ENCODE measurements around the gene CRX. TPM values are rescaled to one million over a fixed set of nuclear protein-coding genes. Genes with fewer than 3 reads are reported as not detected.

The CRX gene
- total RNA-seq, 5 donors from 2014 or later (not counting 1 experiment from before 2014, with no cell fraction given), result not detected

- H3K27me3 Mint-ChIP-seq, result peaks cover 31 to 33% of the 10 kb centered on the region in 2 donors
- H3K27ac Mint-ChIP-seq, result no peak overlapping the region
- ChIA-PET POLR2A (interaction anchor here in 1 of 2 donors (0.6 kb wide), 1 partner anchor 11 kb away, joined by 3 read pairs; no protein-coding TSS in a partner anchor), CTCF (no interaction called here)
- peaks cover 0 to 4% (median 0%) of the 10 kb centered on the region in 3 donors for H3K4me1 Mint-ChIP-seq
- Histone ChIP-seq H3K27ac (ENCODE audit: low read length) (no peak overlapping the region), H3K9me3 (no peaks in the 10 kb centered on the region), H3K4me1 (ENCODE audit: control insufficient read depth in 1 of 2, extremely low read depth in 1 of 2, insufficient read depth in 2 of 2, low read length in 2 of 2) (no peaks in the 10 kb centered on the region), H3K4me3 (ENCODE audit: control insufficient read depth in 1 of 2, extremely low read depth in 1 of 2, low read length in 1 of 2) (no peak overlapping the region), H3K36me3 (ENCODE audit: control insufficient read depth in 2 of 2, extremely low read depth in 1 of 2, insufficient read depth in 1 of 2, low read length in 1 of 2) (no peaks in the 10 kb centered on the region), H3K27me3 (replicated peaks in 1 of 2; ENCODE audit: control insufficient read depth in 2 of 2, extremely low read depth in 1 of 2, insufficient read depth in 2 of 2, low read length in 1 of 2) (peaks cover 3 to 45% of the 10 kb centered on the region in 2 experiments)
- WGBS (ENCODE audit: insufficient coverage), result 70% methylated on average over 2 of the region's 6 CpGs
- no peak for ATAC-seq (replicated peaks in 1 of 4)
- H3K4me3 Mint-ChIP-seq, result no peak overlapping the region
- no peaks in the 10 kb centered on the region for H3K36me3 Mint-ChIP-seq
- peaks cover 0 to 7% (median 0%) of the 10 kb centered on the region in 3 donors for H3K9me3 Mint-ChIP-seq
- no peak for DNase-seq
Measured at GRCh38 chr19:47824396-47824795, 2.7 kb downstream of the CRX start.

- Mint-ChIP-seq H3K27ac (no peak overlapping the region), H3K36me3 (no peaks in the 10 kb centered on the region), H3K27me3 (peaks cover 12 to 16% of the 10 kb centered on the region in 2 donors), H3K9me3 (peaks cover 0 to 7% (median 0%) of the 10 kb centered on the region in 3 donors), H3K4me1 (no peaks in the 10 kb centered on the region), H3K4me3 (no peak overlapping the region)
- no peak overlapping the region for H3K4me3 ChIP-seq (ENCODE audit: control insufficient read depth in 1 of 2, extremely low read depth in 1 of 2, low read length in 1 of 2)
- CTCF ChIA-PET, result interaction anchor here in 1 of 2 donors (0.9 kb wide), 1 partner anchor 42 kb away, joined by 3 read pairs; no protein-coding TSS in a partner anchor
- 91% methylated on average over 3 of the region's 6 CpGs for WGBS (ENCODE audit: insufficient coverage)
- ATAC-seq (replicated peaks in 1 of 4) (no peak), DNase-seq (no peak)
- no peaks in the 10 kb centered on the region for H3K4me1 ChIP-seq (ENCODE audit: control insufficient read depth in 1 of 2, extremely low read depth in 1 of 2, insufficient read depth in 2 of 2, low read length in 2 of 2)
- POLR2A ChIA-PET, result no interaction called here
- no peaks in the 10 kb centered on the region for H3K9me3 ChIP-seq
- no peaks in the 10 kb centered on the region for H3K36me3 ChIP-seq (ENCODE audit: control insufficient read depth in 2 of 2, extremely low read depth in 1 of 2, insufficient read depth in 1 of 2, low read length in 1 of 2)
- H3K27ac ChIP-seq (ENCODE audit: low read length), result no peak overlapping the region
- peaks cover 0 to 25% of the 10 kb centered on the region in 2 experiments for H3K27me3 ChIP-seq (replicated peaks in 1 of 2; ENCODE audit: control insufficient read depth in 2 of 2, extremely low read depth in 1 of 2, insufficient read depth in 2 of 2, low read length in 1 of 2)
Measured at GRCh38 chr19:47826800-47827199, 5.1 kb downstream of the CRX start.

- no peak for ATAC-seq (replicated peaks in 1 of 4)
- no peak for DNase-seq
- Mint-ChIP-seq H3K27ac (no peak overlapping the region), H3K4me3 (no peak overlapping the region), H3K27me3 (peaks cover 5 to 6% of the 10 kb centered on the region in 2 donors), H3K9me3 (no peaks in the 10 kb centered on the region), H3K4me1 (no peaks in the 10 kb centered on the region), H3K36me3 (no peaks in the 10 kb centered on the region)
- Histone ChIP-seq H3K27me3 (replicated peaks in 1 of 2; ENCODE audit: control insufficient read depth in 2 of 2, extremely low read depth in 1 of 2, insufficient read depth in 2 of 2, low read length in 1 of 2) (peaks cover 0 to 18% of the 10 kb centered on the region in 2 experiments), H3K36me3 (ENCODE audit: control insufficient read depth in 2 of 2, extremely low read depth in 1 of 2, insufficient read depth in 1 of 2, low read length in 1 of 2) (no peaks in the 10 kb centered on the region), H3K4me1 (ENCODE audit: control insufficient read depth in 1 of 2, extremely low read depth in 1 of 2, insufficient read depth in 2 of 2, low read length in 2 of 2) (no peaks in the 10 kb centered on the region), H3K27ac (ENCODE audit: low read length) (no peak overlapping the region), H3K4me3 (ENCODE audit: control insufficient read depth in 1 of 2, extremely low read depth in 1 of 2, low read length in 1 of 2) (no peak overlapping the region), H3K9me3 (no peaks in the 10 kb centered on the region)
- WGBS (ENCODE audit: insufficient coverage), result 100% methylated on average over 1 of the region's 4 CpGs
- POLR2A ChIA-PET, result no interaction called here
- CTCF ChIA-PET, result no interaction called here
Measured at GRCh38 chr19:47832723-47833122, 11.0 kb downstream of the CRX start.

- no peaks in the 10 kb centered on the region for H3K4me1 ChIP-seq (ENCODE audit: control insufficient read depth in 1 of 2, extremely low read depth in 1 of 2, insufficient read depth in 2 of 2, low read length in 2 of 2)
- H3K9me3 Mint-ChIP-seq, result no peaks in the 10 kb centered on the region
- no peak for ATAC-seq (replicated peaks in 1 of 4)
- POLR2A ChIA-PET, result no interaction called here
- H3K4me1 Mint-ChIP-seq, result no peaks in the 10 kb centered on the region
- peaks cover 0 to 2% of the 10 kb centered on the region in 2 donors for H3K27me3 Mint-ChIP-seq
- no peak overlapping the region for H3K4me3 ChIP-seq (ENCODE audit: control insufficient read depth in 1 of 2, extremely low read depth in 1 of 2, low read length in 1 of 2)
- no peak overlapping the region for H3K27ac ChIP-seq (ENCODE audit: low read length)
- CTCF ChIA-PET, result no interaction called here
- H3K27me3 ChIP-seq (replicated peaks in 1 of 2; ENCODE audit: control insufficient read depth in 2 of 2, extremely low read depth in 1 of 2, insufficient read depth in 2 of 2, low read length in 1 of 2), result peaks cover 0 to 28% of the 10 kb centered on the region in 2 experiments
- WGBS (ENCODE audit: insufficient coverage), result 74% methylated on average over 7 of the region's 8 CpGs
- no peaks in the 10 kb centered on the region for H3K9me3 ChIP-seq
- no peak for DNase-seq
- H3K4me3 Mint-ChIP-seq, result no peak overlapping the region
- no peaks in the 10 kb centered on the region for H3K36me3 Mint-ChIP-seq
- no peak overlapping the region for H3K27ac Mint-ChIP-seq
- H3K36me3 ChIP-seq (ENCODE audit: control insufficient read depth in 2 of 2, extremely low read depth in 1 of 2, insufficient read depth in 1 of 2, low read length in 1 of 2), result no peaks in the 10 kb centered on the region
Measured at GRCh38 chr19:47836038-47836437, 14.3 kb downstream of the CRX start.

- Histone ChIP-seq H3K27me3 (replicated peaks in 1 of 2; ENCODE audit: control insufficient read depth in 2 of 2, extremely low read depth in 1 of 2, insufficient read depth in 2 of 2, low read length in 1 of 2) (peaks cover 0 to 35% of the 10 kb centered on the region in 2 experiments), H3K27ac (ENCODE audit: low read length) (no peak overlapping the region), H3K9me3 (no peaks in the 10 kb centered on the region), H3K36me3 (ENCODE audit: control insufficient read depth in 2 of 2, extremely low read depth in 1 of 2, insufficient read depth in 1 of 2, low read length in 1 of 2) (no peaks in the 10 kb centered on the region), H3K4me3 (ENCODE audit: control insufficient read depth in 1 of 2, extremely low read depth in 1 of 2, low read length in 1 of 2) (no peak overlapping the region), H3K4me1 (ENCODE audit: control insufficient read depth in 1 of 2, extremely low read depth in 1 of 2, insufficient read depth in 2 of 2, low read length in 2 of 2) (no peaks in the 10 kb centered on the region)
- Mint-ChIP-seq H3K36me3 (no peaks in the 10 kb centered on the region), H3K27ac (no peak overlapping the region), H3K27me3 (peaks cover 20 to 28% of the 10 kb centered on the region in 2 donors), H3K4me3 (no peak overlapping the region), H3K9me3 (no peaks in the 10 kb centered on the region), H3K4me1 (no peaks in the 10 kb centered on the region)
- ATAC-seq (replicated peaks in 1 of 4) (no peak), DNase-seq (no peak)
- ChIA-PET CTCF (no interaction called here), POLR2A (no interaction called here)
- 85% methylated on average over 13 of the region's 16 CpGs for WGBS (ENCODE audit: insufficient coverage)
Measured at GRCh38 chr19:47839411-47839810, 17.7 kb downstream of the CRX start.

- 56% methylated on average over 7 of the region's 10 CpGs for WGBS (ENCODE audit: insufficient coverage)
- Histone ChIP-seq H3K9me3 (no peaks in the 10 kb centered on the region), H3K27ac (ENCODE audit: low read length) (no peak overlapping the region), H3K36me3 (ENCODE audit: control insufficient read depth in 2 of 2, extremely low read depth in 1 of 2, insufficient read depth in 1 of 2, low read length in 1 of 2) (no peaks in the 10 kb centered on the region), H3K4me3 (ENCODE audit: control insufficient read depth in 1 of 2, extremely low read depth in 1 of 2, low read length in 1 of 2) (no peak overlapping the region), H3K4me1 (ENCODE audit: control insufficient read depth in 1 of 2, extremely low read depth in 1 of 2, insufficient read depth in 2 of 2, low read length in 2 of 2) (no peaks in the 10 kb centered on the region), H3K27me3 (replicated peaks in 1 of 2; ENCODE audit: control insufficient read depth in 2 of 2, extremely low read depth in 1 of 2, insufficient read depth in 2 of 2, low read length in 1 of 2) (peaks cover 0 to 33% of the 10 kb centered on the region in 2 experiments)
- ATAC-seq (replicated peaks in 1 of 4) (no peak), DNase-seq (no peak)
- no peaks in the 10 kb centered on the region for H3K36me3 Mint-ChIP-seq
- H3K27ac Mint-ChIP-seq, result no peak overlapping the region
- ChIA-PET POLR2A (no interaction called here), CTCF (interaction anchor here in 1 of 2 donors (0.6 kb wide), 1 partner anchor 34 kb away, joined by 6 read pairs; no protein-coding TSS in a partner anchor)
- no peaks in the 10 kb centered on the region for H3K4me1 Mint-ChIP-seq
- H3K4me3 Mint-ChIP-seq, result no peak overlapping the region
- no peaks in the 10 kb centered on the region for H3K9me3 Mint-ChIP-seq
- peaks cover 20 to 30% of the 10 kb centered on the region in 2 donors for H3K27me3 Mint-ChIP-seq
Measured at GRCh38 chr19:47839913-47840312, 18.2 kb downstream of the CRX start.

- POLR2A ChIA-PET, result no interaction called here
- no peak for ATAC-seq (replicated peaks in 1 of 4)
- H3K4me3 Mint-ChIP-seq, result no peak overlapping the region
Measured at GRCh38 chr19:47842941-47843340, 21.2 kb downstream of the CRX start.

More at GRCh38 chr19:47842941-47843340, 21.2 kb downstream of the CRX start:
- CTCF ChIA-PET, result no interaction called here
- Mint-ChIP-seq H3K27ac (no peak overlapping the region), H3K4me1 (no peaks in the 10 kb centered on the region), H3K9me3 (no peaks in the 10 kb centered on the region), H3K36me3 (no peaks in the 10 kb centered on the region), H3K27me3 (peaks cover 32 to 39% of the 10 kb centered on the region in 2 donors)
- no peak overlapping the region for H3K4me3 ChIP-seq (ENCODE audit: control insufficient read depth in 1 of 2, extremely low read depth in 1 of 2, low read length in 1 of 2)
- H3K36me3 ChIP-seq (ENCODE audit: control insufficient read depth in 2 of 2, extremely low read depth in 1 of 2, insufficient read depth in 1 of 2, low read length in 1 of 2), result no peaks in the 10 kb centered on the region
- H3K27me3 ChIP-seq (replicated peaks in 1 of 2; ENCODE audit: control insufficient read depth in 2 of 2, extremely low read depth in 1 of 2, insufficient read depth in 2 of 2, low read length in 1 of 2), result peaks cover 0 to 43% of the 10 kb centered on the region in 2 experiments
- WGBS (ENCODE audit: insufficient coverage), result 68% methylated on average over 5 of the region's 5 CpGs
- no peaks in the 10 kb centered on the region for H3K4me1 ChIP-seq (ENCODE audit: control insufficient read depth in 1 of 2, extremely low read depth in 1 of 2, insufficient read depth in 2 of 2, low read length in 2 of 2)
- DNase-seq, result no peak
- H3K27ac ChIP-seq (ENCODE audit: low read length), result no peak overlapping the region
- no peaks in the 10 kb centered on the region for H3K9me3 ChIP-seq
